Measurements from ENCODE around the gene NFATC3. TPM values are rescaled to one million over a fixed set of nuclear protein-coding genes. Genes with fewer than 3 reads are reported as not detected.

The NFATC3 gene
- total and polyA plus RNA-seq, 2 of the 8 experiments (the other 6 are each of a cell fraction or from before 2014, with no cell fraction given): 17.6 to 34.5 TPM

GRCh38 chr16:68273459-68273858, 188.3 kb downstream of the NFATC3 start:
- Histone ChIP-seq H2AK5ac (ENCODE audit: low read depth, low read length) (no peak overlapping the region), H3K4me3 (ENCODE audit: extremely low read depth in 1 of 4, insufficient read depth in 2 of 4, low read depth in 3 of 4, low read length in 4 of 4) (no peak overlapping the region), H3K56ac (replicated peaks; ENCODE audit: insufficient read length, low read depth, low read length) (no peak overlapping the region), H3K18ac (ENCODE audit: extremely low read depth, low read length) (no peak overlapping the region), H3K9me3 (ENCODE audit: insufficient read depth in 2 of 2, low read depth in 1 of 2, low read length in 1 of 2) (no peaks in the 10 kb centered on the region), H3K79me2 (ENCODE audit: control insufficient read depth in 1 of 2, insufficient read depth in 2 of 2, low read length in 2 of 2) (peaks cover 0 to 20% of the 10 kb centered on the region in 2 experiments; a peak in 2 of 4 replicates), H4K5ac (ENCODE audit: insufficient read length, low read depth, low read length) (no peak overlapping the region), H4K91ac (replicated peaks; ENCODE audit: insufficient read length, low read length) (no peak overlapping the region), H3K23ac (ENCODE audit: insufficient read length) (no peak overlapping the region), H3K4me2 (ENCODE audit: insufficient read depth in 1 of 2, low read depth in 2 of 2, low read length in 2 of 2) (no peak overlapping the region), H3K79me1 (ENCODE audit: low read depth, low read length) (peaks cover 12% of the 10 kb centered on the region), H2BK12ac (ENCODE audit: low read depth, low read length) (no peak overlapping the region), H2BK5ac (ENCODE audit: low read depth, low read length) (no peak overlapping the region), H3K27me3 (replicated peaks in 1 of 4; ENCODE audit: control insufficient read depth in 3 of 4, extremely low read depth in 1 of 4, insufficient read depth in 3 of 4, low read length in 3 of 4) (no peaks in the 10 kb centered on the region), H3K27ac (ENCODE audit: low read depth, low read length) (no peak overlapping the region), H3K23me2 (ENCODE audit: low read depth, low read length) (no peaks in the 10 kb centered on the region), H2BK20ac (ENCODE audit: low read length) (no peak overlapping the region), H4K20me1 (replicated peaks in 1 of 2; ENCODE audit: control insufficient read depth in 1 of 2, insufficient read depth in 2 of 2, low read length in 2 of 2) (no peaks in the 10 kb centered on the region), H3K14ac (ENCODE audit: insufficient read length) (no peak overlapping the region), H2BK120ac (replicated peaks; ENCODE audit: low read depth, low read length) (no peak overlapping the region), H3K9ac (replicated peaks in 1 of 4; ENCODE audit: extremely low read depth in 1 of 4, low read depth in 3 of 4, low read length in 3 of 4) (no peak overlapping the region), H3K36me3 (ENCODE audit: control insufficient read depth in 2 of 4, insufficient read depth in 4 of 4, low read length in 3 of 4) (peaks cover 0 to 2% (median 0%) of the 10 kb centered on the region in 4 experiments; a peak in 2 of 8 replicates), H3K4ac (replicated peaks; ENCODE audit: insufficient read length, low read depth, low read length) (no peak overlapping the region), H2BK15ac (ENCODE audit: low read length) (no peak overlapping the region), H4K8ac (ENCODE audit: extremely low read depth, insufficient read depth, low read length) (no peak overlapping the region), H2AFZ (ENCODE audit: low read length) (no peak overlapping the region), H3K4me1 (replicated peaks in 1 of 4; ENCODE audit: control insufficient read depth in 3 of 4, insufficient read depth in 4 of 4, low read length in 3 of 4) (no peaks in the 10 kb centered on the region)
- ChIA-PET CTCF (ENCODE audit: partially characterized antibody) (interaction anchor here (1.1 to 8.5 kb wide), 8 partner anchors 10 to 56 kb away, joined by 4 to 63 read pairs (median 7); partner anchors contain the start of gene SLC7A6), POLR2A (ENCODE audit: partially characterized antibody) (interaction anchor here (1.1 to 1.5 kb wide), 2 partner anchors 22 to 37 kb away, joined by 3 to 5 read pairs; partner anchors contain the start of gene ESRP2)
- WGBS, 2 experiments (ENCODE audit: extremely low coverage in 1 of 2, insufficient coverage in 1 of 2, insufficient read length in 1 of 2, insufficient replicate concordance in 2 of 2, low coverage in 1 of 2, low lambda C conversion rate in 2 of 2, missing lambda C conversion rate in 1 of 2): 88% methylated on average over 5 of the region's 5 CpGs; no CpG with 5 or more reads in 1 of the 2 experiments
- FAIRE-seq: no peak
- no peak for DNase-seq (ENCODE audit: low read depth in 1 of 2, low spot score in 2 of 2)
- no peak for TF ChIP-seq ATF2 (IDR thresholded peaks at IDR 0.05; ENCODE audit: low read length)
- no peak for TF ChIP-seq HDAC2 (IDR thresholded peaks at IDR 0.05; ENCODE audit: borderline replicate concordance in 1 of 2, low read depth in 2 of 2, low read length in 2 of 2)
- no peak for TF ChIP-seq MAFK (IDR thresholded peaks at IDR 0.05; ENCODE audit: low read depth, low read length)
- TF ChIP-seq SP4 (IDR thresholded peaks at IDR 0.05; ENCODE audit: low read length): no peak
- TF ChIP-seq SIN3A (conservative IDR thresholded peaks at IDR 0.05 in 1 of 2, IDR thresholded peaks at IDR 0.05 in 1 of 2; ENCODE audit: low read depth in 1 of 2, low read length in 2 of 2): no peak
- TF ChIP-seq RNF2 (IDR thresholded peaks at IDR 0.05; ENCODE audit: borderline replicate concordance, low read depth, low read length, missing control alignments, poor library complexity, severe bottlenecking): no peak
- TF ChIP-seq SAP30 (IDR thresholded peaks at IDR 0.05; ENCODE audit: insufficient read depth, insufficient replicate concordance, low read length): no peak
- TF ChIP-seq TAF7 (optimal IDR thresholded peaks at IDR 0.05; ENCODE audit: borderline replicate concordance, low read depth, low read length): no peak

Measured in H1 (cell line).